GM21737 (cell line): Measurements from ENCODE around the gene FRMD4A.
A peak's percentile ranks its signal among the peaks of the same experiment; 100 is the strongest.
"Not testable (repeated sequence)": the region's sequence is repeated elsewhere in the genome, so short reads cannot be mapped to it uniquely, and the experiment has no call there.

Experiments
- ATAC-seq: cut with Tn5 transposase; IDR thresholded peaks from one replicate; pipeline ENCODE4 v1.9.1; 2021; ENCODE audit warnings: mild to moderate bottlenecking, moderate library complexity; ENCODE audit not compliant: unreplicated experiment

FRMD4A gene

DNA sequence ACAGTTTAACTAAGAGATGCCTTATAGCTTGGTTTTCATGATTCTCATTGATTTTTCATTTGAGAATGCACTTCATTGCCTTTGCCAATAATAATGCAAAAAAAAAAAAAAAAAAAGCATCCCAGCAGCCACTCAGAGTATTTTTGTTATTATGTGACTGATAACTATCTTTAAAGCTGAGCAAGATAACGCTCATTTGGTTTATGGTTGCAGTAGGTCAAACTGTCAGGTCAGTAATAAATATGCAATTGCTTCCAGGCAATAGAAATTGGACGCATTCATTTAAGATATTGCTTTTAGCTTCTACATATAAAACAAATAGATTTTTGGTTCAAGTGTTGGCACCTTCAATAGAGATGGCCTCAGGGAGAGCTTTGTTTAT is 528.8 kb downstream of the FRMD4A start:
- no peak for ATAC-seq

DNA sequence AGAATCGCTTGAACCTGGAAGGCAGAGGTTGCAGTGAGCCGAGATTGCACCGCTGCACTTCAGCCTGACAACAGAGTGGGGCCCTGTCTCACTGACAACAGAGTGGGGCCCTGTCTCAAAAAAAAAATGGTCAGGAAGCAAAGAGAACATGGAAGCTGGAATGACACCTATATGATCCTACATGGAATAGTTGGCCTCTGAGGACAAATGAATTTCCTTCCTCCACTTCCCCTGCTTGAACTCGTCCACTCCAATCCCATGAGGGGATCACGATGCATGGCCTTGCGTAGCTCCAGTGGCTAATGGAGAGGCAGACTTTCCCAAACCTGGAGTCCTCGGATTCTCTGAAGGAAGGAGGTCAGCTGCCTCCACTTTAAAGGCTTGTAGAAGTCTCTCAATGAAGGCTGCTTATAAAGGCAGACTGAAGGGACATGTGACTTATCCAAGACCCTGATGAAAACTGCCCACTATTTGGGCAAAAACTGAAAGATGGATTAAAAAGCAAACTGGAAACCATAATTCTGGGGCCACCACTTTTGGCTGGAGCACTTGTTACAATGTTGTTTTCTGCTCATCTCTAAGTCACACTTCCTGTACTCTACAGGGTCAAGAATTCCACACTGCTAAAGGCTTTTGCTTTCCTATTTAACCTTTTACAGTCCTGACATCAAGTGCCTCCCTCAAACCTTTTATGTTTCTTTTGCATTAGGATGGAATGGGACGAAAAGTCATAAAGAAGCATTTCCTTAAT is 529.4 kb downstream of the FRMD4A start:
- ATAC-seq, result no peak

DNA sequence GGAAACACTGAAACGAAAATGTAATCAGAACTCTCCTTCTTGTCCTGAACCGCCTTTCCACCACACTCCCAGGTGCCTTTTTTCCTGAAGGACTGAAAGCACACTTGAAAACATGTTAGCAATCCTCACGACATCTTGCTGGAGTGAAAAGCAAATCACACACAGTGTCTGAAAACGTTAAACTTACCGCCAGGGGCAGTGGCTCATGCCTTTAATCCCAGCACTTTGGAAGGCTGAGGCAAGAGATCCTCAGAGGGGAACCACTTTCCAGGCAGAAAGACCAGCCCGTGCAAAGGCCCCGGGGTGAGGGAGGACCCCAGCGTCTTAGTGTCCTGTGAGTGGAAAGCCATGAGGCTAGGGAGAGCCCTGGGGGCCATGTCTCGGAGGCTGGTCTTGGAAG is 533.6 kb downstream of the FRMD4A start:
- no peak for ATAC-seq

DNA sequence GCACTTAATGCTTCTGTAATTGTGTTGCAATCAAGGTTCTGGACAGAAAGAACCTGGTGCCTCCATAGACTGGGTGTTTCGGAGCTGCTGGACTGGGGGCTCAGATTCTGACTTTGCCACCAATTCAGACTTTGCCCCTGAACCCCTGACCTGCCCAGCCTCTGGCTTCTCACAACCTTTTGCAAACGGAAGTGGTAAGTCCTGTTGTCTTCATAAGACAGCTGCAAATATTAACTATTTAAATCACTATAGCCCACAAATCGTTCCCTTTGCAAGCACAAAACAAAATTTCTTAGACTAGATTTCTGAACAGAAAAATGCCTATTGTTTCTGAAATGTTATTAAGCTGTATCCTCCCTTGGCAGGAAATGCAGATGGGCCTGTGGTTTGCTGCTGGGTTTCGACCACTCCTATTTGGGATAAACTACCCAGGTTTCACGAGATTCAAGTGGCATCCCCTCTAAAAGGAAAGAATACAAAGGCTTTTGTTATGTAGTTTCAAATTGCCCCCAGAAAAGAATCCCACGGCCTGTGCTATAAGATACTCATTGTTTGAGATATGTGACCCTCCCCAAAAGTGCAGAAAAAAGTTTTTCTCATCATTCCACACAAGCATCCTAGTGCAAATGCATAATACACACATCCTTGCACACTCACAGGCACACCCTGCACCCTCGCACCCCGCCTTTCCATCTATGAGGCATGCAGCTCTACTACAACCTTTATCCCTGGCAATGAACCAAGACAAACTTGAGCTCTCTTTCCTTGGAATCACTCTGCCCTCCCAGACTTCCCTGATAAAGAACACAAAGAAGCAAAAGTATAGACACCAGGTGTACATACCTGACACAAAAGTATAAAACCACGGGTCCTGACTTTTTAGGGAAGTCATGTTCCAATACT is 534.8 kb downstream of the FRMD4A start:
- ATAC-seq, result no peak

DNA sequence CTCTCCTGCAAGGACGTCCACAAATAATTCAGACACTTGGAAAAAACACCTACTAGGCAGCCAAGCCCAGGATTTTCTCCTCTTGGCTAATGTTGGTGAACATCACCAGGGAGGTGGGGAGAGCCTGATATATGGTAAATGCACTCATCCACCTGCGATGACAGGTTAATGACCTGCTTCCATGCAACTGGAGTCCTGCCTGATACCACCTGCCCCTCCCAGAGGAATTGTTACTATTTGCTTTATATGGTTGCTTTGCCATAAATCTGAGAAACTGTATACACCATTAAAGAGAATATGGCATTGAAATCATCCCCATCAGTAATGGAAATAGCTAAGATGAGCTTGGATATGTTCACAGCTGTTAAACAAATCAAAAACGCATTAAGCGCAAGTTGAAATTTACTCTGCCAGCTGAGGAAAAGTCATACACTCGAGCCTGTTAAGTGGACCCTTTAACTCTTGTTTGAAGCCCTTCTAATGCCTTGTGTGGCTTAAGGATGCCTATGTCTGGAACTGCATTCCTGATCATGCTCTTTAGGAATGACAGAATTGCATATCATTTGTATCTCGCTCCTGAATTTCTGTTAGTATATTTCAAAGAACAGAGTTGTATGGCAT is 535.6 kb downstream of the FRMD4A start:
- ATAC-seq, result no peak

DNA sequence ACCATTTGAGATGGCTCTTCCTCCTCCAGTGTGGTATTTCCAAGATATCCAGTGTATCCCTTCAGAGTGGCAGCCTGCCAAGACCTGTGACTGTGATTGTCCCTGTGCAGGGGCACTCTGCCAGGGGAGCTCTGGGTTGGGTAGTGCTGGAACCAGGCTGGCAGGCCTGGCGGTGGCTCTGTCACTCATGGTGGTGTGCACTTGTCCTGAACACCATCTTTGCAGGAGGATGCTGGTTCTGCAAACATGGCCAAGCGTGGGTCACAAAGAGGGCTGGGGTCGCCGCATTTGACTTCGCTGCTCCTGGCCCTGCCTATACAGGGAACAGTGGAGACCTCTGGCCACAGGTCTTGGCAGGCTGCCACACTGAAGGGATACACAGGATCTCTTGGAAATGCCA is 538.7 kb downstream of the FRMD4A start:
- no peak for ATAC-seq

DNA sequence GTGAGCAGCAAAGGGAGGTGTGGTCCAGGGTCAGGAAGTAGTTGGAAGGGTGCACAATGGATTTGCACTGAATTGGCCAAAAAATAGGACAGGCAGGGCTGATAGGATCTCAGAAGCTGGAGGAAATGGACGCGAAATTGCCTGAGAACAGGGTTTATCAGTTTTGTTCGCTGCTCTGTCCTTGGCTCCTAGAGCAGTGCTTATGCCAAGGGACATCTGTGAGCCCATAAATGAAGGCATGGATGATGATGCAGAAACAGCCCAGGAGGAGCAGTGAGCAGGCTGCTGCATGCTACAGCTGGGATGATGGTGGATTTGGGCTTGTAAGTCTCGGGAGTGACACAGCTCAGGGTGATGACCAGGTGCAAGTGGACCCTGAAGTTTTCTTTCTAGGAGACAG is 539.2 kb downstream of the FRMD4A start:
- no peak for ATAC-seq

DNA sequence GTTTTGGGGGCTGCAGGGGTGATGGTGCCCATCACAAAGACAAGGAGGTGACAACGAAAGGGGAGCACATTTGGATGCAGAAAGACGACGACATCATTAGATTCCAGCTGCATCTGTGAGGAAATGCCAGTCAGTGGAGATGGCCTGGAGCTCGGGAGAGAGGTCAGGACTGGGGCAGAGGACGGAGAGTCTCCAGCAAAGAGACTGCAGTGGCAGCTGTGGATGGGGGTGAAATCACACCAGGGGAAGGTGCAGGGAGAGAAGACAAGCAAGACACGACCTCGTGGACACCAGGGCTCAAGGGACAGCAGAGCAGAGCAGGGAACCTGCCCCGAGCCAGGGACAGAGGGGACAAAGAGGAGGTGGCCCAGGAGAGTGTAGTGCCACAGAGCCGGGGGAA is 540.5 kb downstream of the FRMD4A start:
- no peak for ATAC-seq

DNA sequence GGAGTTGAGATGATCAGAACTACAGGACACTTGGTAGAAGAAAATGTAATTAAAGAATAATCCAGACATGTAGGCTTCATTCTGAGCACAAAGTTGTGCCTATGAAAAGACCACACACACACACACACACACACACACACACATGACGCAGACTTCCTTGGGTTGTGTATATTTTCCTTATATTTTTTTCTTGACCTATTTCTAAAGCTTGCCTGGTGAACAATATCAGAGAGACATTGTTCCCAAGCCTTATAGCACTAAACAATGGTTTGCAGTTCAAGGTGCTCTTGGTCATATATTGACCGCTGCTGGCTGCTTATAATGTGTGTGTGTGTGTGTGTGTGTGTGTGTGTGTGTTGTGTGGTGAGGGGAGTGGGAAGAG is 541.3 kb downstream of the FRMD4A start:
- ATAC-seq, result no peak

DNA sequence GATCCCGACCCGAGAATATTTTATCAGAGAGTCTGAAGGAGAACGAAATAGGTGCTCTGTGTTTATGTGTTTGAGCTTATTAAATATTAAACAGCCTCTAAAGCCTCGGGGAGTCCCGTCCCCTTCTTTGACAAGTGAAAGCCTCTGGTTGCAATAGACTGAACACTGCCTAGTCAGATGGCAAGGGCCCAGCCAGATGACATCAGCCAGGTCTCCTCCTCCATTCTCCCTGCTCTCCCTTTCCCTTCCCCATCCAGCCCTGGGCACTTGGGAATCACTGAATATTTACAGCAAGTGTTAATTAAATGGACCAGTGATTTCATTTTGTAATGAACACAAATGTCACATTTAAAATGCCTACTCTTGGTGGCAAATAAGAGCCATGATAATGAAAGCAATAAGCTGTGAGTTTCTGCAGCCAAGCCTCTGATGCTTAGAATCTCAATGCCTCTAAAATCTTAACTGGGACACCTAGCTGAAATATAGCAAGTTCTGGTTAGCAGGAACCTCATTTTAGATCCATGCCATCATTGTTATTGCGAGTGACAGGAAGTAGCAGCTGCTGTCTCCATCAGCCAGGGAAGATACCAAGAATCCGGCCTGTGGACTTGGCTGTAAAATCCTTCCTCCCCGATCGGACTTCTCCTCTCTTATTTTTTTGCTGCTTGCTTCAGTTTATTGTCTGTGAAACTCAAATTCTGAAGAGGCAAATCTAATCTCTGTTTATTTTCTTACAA is 541.8 kb downstream of the FRMD4A start:
- no peak for ATAC-seq

DNA sequence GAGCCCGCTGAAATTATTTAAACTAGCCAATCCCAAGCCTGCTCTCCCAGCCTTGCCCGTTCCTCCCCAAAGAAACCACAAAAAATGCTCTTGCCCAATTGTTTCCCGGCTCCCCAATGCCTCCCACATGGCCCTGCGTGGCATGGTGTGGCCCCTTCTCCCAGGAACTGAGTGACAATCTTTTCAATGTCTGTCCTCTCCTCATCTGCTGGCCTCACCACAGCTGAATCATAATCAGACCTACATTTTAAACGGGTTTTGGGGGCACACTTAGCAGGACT is 542.5 kb downstream of the FRMD4A start:
- no peak for ATAC-seq

DNA sequence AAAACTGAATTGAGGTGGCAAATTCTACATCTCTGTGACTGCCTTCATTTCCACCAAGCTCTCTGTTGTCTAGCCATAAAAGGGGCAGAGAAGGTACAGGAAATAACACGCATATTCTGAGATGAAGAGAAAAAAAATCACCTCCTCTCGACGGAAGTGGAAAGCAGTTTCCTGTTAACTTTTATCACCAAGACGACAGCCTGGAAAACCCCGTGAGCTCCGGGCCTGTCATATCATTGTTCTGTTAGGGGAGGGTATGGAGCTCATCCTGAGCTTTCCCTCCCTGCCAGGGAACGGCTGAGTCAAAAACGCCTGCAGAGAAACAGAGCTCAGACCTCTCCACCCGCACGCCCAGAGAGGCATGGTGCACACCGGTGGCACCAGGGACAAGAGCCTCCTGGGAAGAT is 543.7 kb downstream of the FRMD4A start:
- ATAC-seq, result peak; percentile 66

DNA sequence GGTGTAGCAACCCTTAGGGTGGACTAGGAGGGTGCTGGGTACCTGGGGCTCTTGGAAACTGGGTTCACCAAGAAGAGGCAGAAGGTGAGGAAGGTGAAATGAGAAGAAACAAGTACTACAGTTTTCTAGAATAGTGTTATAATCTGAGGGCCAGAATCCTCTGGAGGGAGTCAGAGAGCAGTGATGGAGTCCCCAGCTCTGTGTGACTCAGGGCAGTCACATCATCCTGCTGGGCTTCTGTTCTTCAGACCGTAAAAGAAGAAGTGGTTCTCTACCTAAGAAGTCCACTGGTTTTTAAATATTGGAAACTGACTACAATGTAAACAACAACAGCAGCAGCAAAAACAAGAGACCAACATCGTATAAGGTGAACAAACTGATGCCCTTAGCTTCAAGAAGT is 546.7 kb downstream of the FRMD4A start:
- ATAC-seq, result peak; percentile 41

DNA sequence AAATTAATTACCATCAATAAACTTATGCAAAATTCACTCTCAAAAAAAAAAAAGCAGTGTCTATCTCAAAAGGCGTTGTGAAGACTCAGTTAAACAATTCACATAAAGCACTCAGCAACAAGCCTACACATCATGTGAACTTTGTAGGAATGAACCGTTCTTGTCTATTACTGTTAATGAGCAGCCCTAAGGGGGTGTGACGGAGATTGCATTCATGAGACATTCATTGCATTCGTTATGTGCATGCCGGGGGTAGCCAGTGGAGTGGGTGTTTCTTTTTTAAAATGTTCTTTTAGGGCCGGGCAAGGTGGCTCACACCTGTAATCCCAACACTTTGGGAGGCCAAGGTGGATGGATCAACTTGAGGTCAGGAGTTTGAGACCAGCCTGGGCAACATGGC is 551.0 kb downstream of the FRMD4A start:
- no peak for ATAC-seq

DNA sequence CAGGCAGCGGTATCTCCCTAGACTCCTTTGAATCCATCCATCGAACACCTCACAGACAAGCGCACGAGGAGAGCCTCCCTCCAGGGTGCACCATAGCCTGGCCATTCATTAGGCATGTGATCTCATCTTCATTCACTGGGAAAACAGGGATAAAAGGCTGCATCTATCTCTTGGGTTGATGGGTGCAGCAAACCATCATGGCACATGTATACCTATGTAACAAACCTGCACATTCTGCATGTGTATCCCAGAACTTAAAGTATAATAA is 552.1 kb downstream of the FRMD4A start:
- ATAC-seq, result not testable (repeated sequence)

DNA sequence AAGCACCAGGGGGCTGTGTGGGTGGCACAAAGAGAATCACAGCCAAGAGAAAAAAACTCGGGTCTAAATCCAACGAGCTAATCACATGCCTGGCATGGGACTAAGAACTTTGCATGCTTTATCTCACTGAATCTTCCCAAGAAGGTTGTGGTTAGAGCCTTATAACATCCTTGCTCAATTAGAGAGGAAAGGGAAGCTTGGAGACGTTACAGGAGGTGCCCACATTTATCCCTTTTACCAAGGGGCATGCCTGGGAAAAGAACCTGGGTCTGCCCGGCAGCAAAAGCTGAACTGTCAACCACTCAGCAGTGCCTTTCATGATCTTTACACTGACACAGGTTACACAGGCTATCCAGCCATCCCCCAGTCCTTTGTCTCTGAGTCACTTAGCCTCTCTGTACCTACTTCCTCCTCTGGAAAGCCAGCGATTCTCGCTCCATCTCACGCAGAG is 553.8 kb downstream of the FRMD4A start:
- peak; percentile 48 for ATAC-seq

DNA sequence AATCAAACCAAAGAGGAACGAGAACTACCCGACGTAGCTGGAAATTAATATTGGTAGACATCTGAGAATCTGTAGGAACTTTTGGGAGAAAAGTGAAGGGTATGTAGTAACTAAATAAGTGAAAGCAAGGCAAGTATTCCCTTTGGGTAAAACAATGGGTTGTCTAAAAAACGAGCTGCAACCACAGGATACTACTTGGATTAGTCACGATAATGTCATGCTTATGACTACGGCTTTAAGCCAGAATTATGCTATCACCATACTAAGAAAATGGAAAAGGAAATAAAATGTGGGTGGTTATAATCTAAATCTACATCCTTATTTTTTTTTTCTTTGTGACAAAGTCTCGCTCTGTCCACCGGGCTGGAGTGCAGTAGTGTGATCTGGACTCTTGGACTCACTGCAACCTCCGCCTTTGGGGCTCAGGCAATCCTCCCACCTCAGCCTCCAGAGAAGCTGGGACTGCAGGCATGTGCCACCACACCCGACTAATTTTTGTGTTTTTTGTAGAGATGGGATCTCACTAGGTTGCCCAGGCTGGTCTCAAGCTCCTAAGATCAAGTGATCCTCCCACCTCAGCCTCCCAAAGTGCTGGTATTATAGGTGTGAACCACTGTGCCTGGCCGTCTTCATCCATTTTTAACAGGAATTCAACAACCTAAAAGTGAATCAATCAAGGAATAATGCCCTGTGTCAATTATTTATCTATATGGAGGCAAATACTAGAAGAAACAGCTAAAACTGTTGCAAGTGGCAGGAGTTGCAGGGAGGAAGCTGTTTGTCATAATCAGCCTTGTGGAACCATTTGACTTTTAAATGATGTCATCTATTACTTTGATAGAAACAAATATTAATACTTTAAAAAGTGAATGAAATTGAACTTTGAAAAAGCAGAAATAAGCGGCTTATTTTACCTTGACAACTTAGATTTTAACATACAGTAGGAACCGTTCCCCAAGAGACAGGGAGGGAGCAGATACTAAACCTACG is 554.6 kb downstream of the FRMD4A start:
- ATAC-seq, result no peak

DNA sequence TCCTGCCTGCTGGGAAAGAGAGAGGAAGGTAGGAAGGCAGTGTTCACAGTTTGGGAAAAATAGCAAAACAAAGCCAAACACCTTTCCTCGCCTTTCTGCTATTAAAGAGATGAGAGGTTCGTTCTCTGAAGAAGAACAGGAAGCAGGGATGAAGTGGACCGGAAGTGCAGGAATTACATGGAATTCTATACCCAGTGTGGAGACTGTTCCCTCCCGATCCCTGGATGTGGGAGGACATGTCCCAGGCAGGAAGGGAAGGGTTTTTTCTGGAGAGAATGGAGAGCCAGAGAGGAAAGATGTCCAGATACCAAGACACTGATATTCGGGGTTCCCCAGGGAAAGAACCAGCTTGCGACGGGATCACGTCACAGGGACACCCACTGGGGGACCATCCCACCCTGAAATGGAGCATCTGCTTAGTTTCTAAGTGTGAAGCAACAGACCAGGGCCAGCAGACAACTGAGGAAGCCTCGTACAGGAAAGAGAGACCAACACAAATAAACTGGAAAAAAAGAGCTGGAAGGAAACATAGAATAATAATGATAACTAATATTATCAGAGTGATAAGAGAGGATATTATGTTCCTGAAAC is 556.3 kb downstream of the FRMD4A start:
- no peak for ATAC-seq

DNA sequence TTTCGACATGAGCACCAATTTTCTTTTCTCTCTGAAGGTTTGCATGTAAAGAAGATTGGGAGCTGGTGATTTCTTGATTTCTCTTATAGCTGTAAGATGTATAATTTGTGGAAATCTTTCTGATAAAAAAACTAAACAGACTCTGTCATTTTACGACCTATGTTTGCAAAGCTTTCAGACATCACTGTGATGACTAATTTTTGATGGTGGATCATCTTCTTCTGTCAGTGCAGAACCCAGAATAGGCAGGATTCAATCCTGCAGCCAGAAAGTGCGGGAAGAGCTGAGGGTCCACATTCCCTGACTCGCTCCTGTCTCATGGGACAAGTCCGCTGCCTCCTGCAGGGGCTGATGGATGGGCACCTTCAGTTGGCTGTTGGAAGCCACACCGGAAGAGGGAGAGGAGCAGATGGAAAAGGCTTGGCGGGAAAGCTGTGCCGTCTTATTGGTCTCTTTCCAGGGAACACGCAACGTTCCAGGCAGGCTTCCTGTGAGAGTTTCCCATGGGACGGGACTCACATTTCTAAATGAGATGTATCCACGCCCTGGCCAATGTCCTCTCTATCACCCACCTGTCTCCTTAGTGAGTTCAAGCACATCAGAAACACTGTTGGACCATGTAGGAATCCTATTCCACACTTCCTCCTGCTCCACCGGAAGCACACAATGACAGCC is 557.1 kb downstream of the FRMD4A start:
- no peak for ATAC-seq
